Adrenal gland (tissue), 5 donors: ENCODE data around the gene POLR2E.

Experiments
- POLR2A ChIP-seq, 2 donors: fragments of 450-650 bp; IDR thresholded peaks; one replicate each; pipeline ENCODE4 v1.6.1; 2017; ENCODE audit warnings: antibody characterized with exemption in 2 of 2, mild to moderate bottlenecking in 2 of 2, moderate library complexity in 1 of 2
- TF ChIP-seq, protein P1 (sequence below), 6 experiments: fragments of 450-650 bp in 4 of 6; fragments of 200-600 bp in 2 of 6; sonication (generic) in 1 of 6; IDR thresholded peaks; 1 replicate in 5 of 6; 2 replicates in 1 of 6; pipeline versions ENCODE4 v1.5.1 to v1.8.0; 2016 to 2021; ENCODE audit warnings: antibody characterized with exemption in 6 of 6, mild to moderate bottlenecking in 2 of 6, moderate library complexity in 1 of 6
- donor health status: DM: no; HTN: no; CAD: no.

DNA sequence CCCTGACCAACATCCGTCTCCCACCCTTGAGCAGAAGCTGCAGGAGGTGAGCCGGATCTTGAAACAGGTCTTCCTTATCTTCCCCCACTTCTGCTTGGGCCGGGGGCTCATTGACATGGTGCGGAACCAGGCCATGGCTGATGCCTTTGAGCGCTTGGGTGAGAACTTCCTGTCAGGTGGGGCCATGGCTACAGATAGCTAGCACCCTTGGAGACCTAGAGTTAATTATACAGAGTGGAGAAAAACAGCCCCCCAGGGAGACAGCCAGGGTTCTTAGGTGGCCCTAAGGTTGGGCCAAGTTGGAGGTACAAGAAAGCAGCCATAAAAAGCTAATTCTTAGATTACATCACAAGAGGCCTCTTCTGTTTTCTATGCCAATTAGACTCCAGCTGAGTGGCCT is 37.1 kb downstream of the POLR2E start:
- TF ChIP-seq, protein P1, sequence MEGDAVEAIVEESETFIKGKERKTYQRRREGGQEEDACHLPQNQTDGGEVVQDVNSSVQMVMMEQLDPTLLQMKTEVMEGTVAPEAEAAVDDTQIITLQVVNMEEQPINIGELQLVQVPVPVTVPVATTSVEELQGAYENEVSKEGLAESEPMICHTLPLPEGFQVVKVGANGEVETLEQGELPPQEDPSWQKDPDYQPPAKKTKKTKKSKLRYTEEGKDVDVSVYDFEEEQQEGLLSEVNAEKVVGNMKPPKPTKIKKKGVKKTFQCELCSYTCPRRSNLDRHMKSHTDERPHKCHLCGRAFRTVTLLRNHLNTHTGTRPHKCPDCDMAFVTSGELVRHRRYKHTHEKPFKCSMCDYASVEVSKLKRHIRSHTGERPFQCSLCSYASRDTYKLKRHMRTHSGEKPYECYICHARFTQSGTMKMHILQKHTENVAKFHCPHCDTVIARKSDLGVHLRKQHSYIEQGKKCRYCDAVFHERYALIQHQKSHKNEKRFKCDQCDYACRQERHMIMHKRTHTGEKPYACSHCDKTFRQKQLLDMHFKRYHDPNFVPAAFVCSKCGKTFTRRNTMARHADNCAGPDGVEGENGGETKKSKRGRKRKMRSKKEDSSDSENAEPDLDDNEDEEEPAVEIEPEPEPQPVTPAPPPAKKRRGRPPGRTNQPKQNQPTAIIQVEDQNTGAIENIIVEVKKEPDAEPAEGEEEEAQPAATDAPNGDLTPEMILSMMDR (IDR thresholded peaks at IDR 0.05): no peak
- TF ChIP-seq POLR2A (IDR thresholded peaks at IDR 0.05): no peak
